H9 (cell line): Measurements from ENCODE around the gene COLEC12. TPM values are rescaled to one million over a fixed set of nuclear protein-coding genes. Genes with fewer than 3 reads are reported as not detected.

ENCODE experiments used
- DNase-seq: peaks from one replicate; pipeline ENCODE4 v3.0.0-alpha.2; 2017
- H2AFZ ChIP-seq: one replicate; pipeline ENCODE4 v1.6.1; 2013; ENCODE audit warnings: mild to moderate bottlenecking, low read length, control low read depth, moderate library complexity
- H2AK5ac ChIP-seq: 2 replicates; pipeline ENCODE4 v1.6.1; 2013; ENCODE audit warnings: low read length, control low read depth, mixed read lengths; ENCODE audit not compliant: insufficient read length
- H2BK120ac ChIP-seq: one replicate; pipeline ENCODE4 v1.6.1; 2013; ENCODE audit warnings: low read depth, mild to moderate bottlenecking, low read length, control low read depth, inconsistent platforms; ENCODE audit not compliant: poor library complexity, severe bottlenecking
- H2BK12ac ChIP-seq: 2 replicates; pipeline ENCODE4 v1.6.1; 2013; ENCODE audit warnings: low read length, control low read depth, mixed read lengths, low read depth; ENCODE audit not compliant: insufficient read length
- H2BK15ac ChIP-seq: 2 replicates; pipeline ENCODE4 v1.6.1; 2013; ENCODE audit warnings: low read depth, low read length, control low read depth
- H2BK20ac ChIP-seq: one replicate; pipeline ENCODE4 v1.6.1; 2013; ENCODE audit warnings: low read depth, mild to moderate bottlenecking, low read length, control low read depth, inconsistent platforms; ENCODE audit not compliant: poor library complexity, severe bottlenecking
- H2BK5ac ChIP-seq: 2 replicates; pipeline ENCODE4 v1.6.1; 2013; ENCODE audit warnings: low read length, control low read depth, mixed read lengths; ENCODE audit not compliant: insufficient read length
- H3K14ac ChIP-seq: 2 replicates; pipeline ENCODE4 v1.6.1; 2013; ENCODE audit warnings: low read length, control low read depth; ENCODE audit not compliant: insufficient read depth
- H3K18ac ChIP-seq: 2 replicates; pipeline ENCODE4 v1.6.1; 2013; ENCODE audit warnings: low read depth, mild to moderate bottlenecking, mixed read lengths, low read length, control low read depth; ENCODE audit not compliant: insufficient read length
- H3K23ac ChIP-seq: 2 replicates; pipeline ENCODE4 v1.6.1; 2013; ENCODE audit warnings: low read length, control low read depth, mixed read lengths, low read depth; ENCODE audit not compliant: insufficient read length
- H3K23me2 ChIP-seq: 2 replicates; pipeline ENCODE4 v1.6.1; 2013; ENCODE audit warnings: low read depth, mild to moderate bottlenecking, mixed read lengths, low read length, control low read depth; ENCODE audit not compliant: insufficient read length, poor library complexity, severe bottlenecking
- H3K27ac ChIP-seq: 2 replicates; pipeline ENCODE4 v1.5.1; 2013; ENCODE audit warnings: low read length, control low read depth, mixed read lengths, low read depth; ENCODE audit not compliant: insufficient read length
- H3K27me3 ChIP-seq: 2 replicates; pipeline ENCODE4 v1.6.1; 2013; ENCODE audit warnings: low read length, control low read depth, inconsistent platforms; ENCODE audit not compliant: insufficient read depth
- H3K4ac ChIP-seq: 2 replicates; pipeline ENCODE4 v1.6.1; 2013; ENCODE audit warnings: low read depth, mild to moderate bottlenecking, control low read depth, inconsistent platforms, low read length, moderate library complexity
- H3K4me1 ChIP-seq: 2 replicates; pipeline ENCODE4 v1.6.1; 2013; ENCODE audit warnings: low read length, control low read depth, inconsistent platforms; ENCODE audit not compliant: insufficient read depth
- H3K4me2 ChIP-seq: 2 replicates; pipeline ENCODE4 v1.6.1; 2013; ENCODE audit warnings: low read length, control low read depth, mixed read lengths; ENCODE audit not compliant: insufficient read length, insufficient read depth
- H3K56ac ChIP-seq: 2 replicates; pipeline ENCODE4 v1.6.1; 2013; ENCODE audit warnings: low read depth, mild to moderate bottlenecking, mixed read lengths, low read length, control low read depth; ENCODE audit not compliant: insufficient read length
- H3K79me1 ChIP-seq: 2 replicates; pipeline ENCODE4 v1.6.1; 2013; ENCODE audit warnings: low read depth, mild to moderate bottlenecking, moderate library complexity, low read length, control low read depth, inconsistent platforms; ENCODE audit not compliant: insufficient read depth, poor library complexity, severe bottlenecking
- H3K79me2 ChIP-seq: 2 replicates; pipeline ENCODE4 v1.6.1; 2013; ENCODE audit warnings: low read length, control low read depth, inconsistent platforms; ENCODE audit not compliant: insufficient read depth
- H3K9ac ChIP-seq: 2 replicates; pipeline ENCODE4 v1.6.1; 2013; ENCODE audit warnings: low read length, control low read depth, mixed read lengths; ENCODE audit not compliant: insufficient read length; ENCODE audit errors: extremely low read depth
- H3K9me3 ChIP-seq: one replicate; pipeline ENCODE4 v1.6.1; 2013; ENCODE audit warnings: low read depth, low read length, inconsistent platforms; ENCODE audit not compliant: control insufficient read depth
- H3T11ph ChIP-seq: one replicate; pipeline ENCODE4 v1.6.1; 2013; ENCODE audit warnings: mild to moderate bottlenecking, low read length, control low read depth, inconsistent platforms
- H4K20me1 ChIP-seq: one replicate; pipeline ENCODE4 v1.6.1; 2013; ENCODE audit not compliant: control insufficient read depth, insufficient read length, insufficient read depth
- H4K5ac ChIP-seq: 2 replicates; pipeline ENCODE4 v1.6.1; 2013; ENCODE audit warnings: low read depth, mild to moderate bottlenecking, mixed read lengths, low read length, control low read depth; ENCODE audit not compliant: insufficient read length
- H4K8ac ChIP-seq: replicated peaks from 2 replicates; pipeline ENCODE4 v1.6.1; 2013; ENCODE audit warnings: low read length, control low read depth, mixed read lengths, low read depth; ENCODE audit not compliant: insufficient read length
- H4K91ac ChIP-seq: 2 replicates; pipeline ENCODE4 v1.6.1; 2013; ENCODE audit warnings: low read depth, mild to moderate bottlenecking, moderate library complexity, mixed read lengths, low read length, control low read depth; ENCODE audit not compliant: insufficient read length
- H3K27ac Mint-ChIP-seq, 3 experiments: 2 replicates in 2 of 3; 3 replicates in 1 of 3; pipeline ENCODE4 v1.8.0; 2020 to 2021; ENCODE audit warnings: mixed read lengths in 3 of 3, mild to moderate bottlenecking in 1 of 3, moderate library complexity in 1 of 3
- H3K27me3 Mint-ChIP-seq: 2 replicates; pipeline ENCODE4 v1.8.0; 2021; ENCODE audit warnings: low read depth, mild to moderate bottlenecking, moderate library complexity, mixed read lengths
- H3K36me3 Mint-ChIP-seq, 3 experiments: 2 replicates in 2 of 3; 3 replicates in 1 of 3; pipeline ENCODE4 v1.8.0; 2020 to 2021; ENCODE audit warnings: low read depth in 3 of 3, mixed read lengths in 3 of 3; ENCODE audit not compliant: insufficient read depth in 1 of 3
- H3K4me1 Mint-ChIP-seq, 2 experiments: 2 replicates each; pipeline ENCODE4 v1.8.0; 2020; ENCODE audit warnings: mixed read lengths in 2 of 2
- H3K4me3 Mint-ChIP-seq, 2 experiments: 2 replicates in 1 of 2; 3 replicates in 1 of 2; pipeline ENCODE4 v1.8.0; 2020 to 2021; ENCODE audit warnings: mild to moderate bottlenecking in 2 of 2, mixed read lengths in 2 of 2, moderate library complexity in 1 of 2
- H3K9me3 Mint-ChIP-seq, 2 experiments: 2 replicates in 1 of 2; 3 replicates in 1 of 2; pipeline ENCODE4 v1.8.0; 2020; ENCODE audit warnings: mild to moderate bottlenecking in 2 of 2, mixed read lengths in 2 of 2, moderate library complexity in 1 of 2
- CTCF ChIP-seq: fragments of 200-600 bp; sonication (generic); conservative IDR thresholded peaks from 3 replicates; pipeline ENCODE4 v1.8.0; 2021; ENCODE audit warnings: antibody characterized with exemption, mild to moderate bottlenecking
- WGBS: extraction: QIAGEN DNeasy Blood & Tissue Kit; methylation state at CpG from one replicate; pipeline ENCODE4 v1.1.7; 2013; ENCODE audit warnings: missing lambda C conversion rate, low lambda C conversion rate, mixed read lengths; ENCODE audit not compliant: insufficient read length; ENCODE audit errors: extremely low coverage; 5-methylcytosine and 5-hydroxymethylcytosine counted together
- total RNA-seq: library from RNA; stranded (reverse); gene quantifications from 2 replicates; pipeline ENCODE4 v1.2.1, GENCODE V29; 2021

The COLEC12 gene
- total RNA-seq, 1 experiment from 2014 or later = 0.70 TPM

DNA sequence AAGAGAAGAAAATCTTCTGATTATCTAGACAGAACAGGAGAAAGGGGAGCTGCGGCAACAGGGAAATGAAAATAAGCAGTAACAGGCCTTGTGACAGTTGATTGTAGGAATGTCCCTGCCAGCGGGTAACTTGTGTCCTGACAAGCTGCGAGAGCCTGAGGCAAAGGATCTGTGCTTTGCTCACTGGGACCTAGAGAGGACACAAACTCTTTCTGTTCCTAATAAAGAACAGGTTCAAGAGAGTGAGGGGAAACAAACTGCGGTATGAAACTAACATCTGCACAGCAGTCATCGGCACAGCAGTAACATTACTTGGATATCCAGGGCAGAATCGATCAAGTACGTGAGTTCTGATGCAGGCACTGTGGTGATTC lies 128.9 kb downstream of the COLEC12 start:
- WGBS = no CpG with 5 or more reads among the region's 7 CpGs
- no peak overlapping the region for H3K4me2 ChIP-seq

More for the DNA sequence above, 128.9 kb downstream of the COLEC12 start:
- Histone ChIP-seq H3K9ac (no peak overlapping the region), H2AFZ (no peak overlapping the region), H3K4me1 (no peaks in the 10 kb centered on the region), H3K79me2 (no peaks in the 10 kb centered on the region), H2AK5ac (no peak overlapping the region), H3K23me2 (no peaks in the 10 kb centered on the region), H4K5ac (no peak overlapping the region), H3K27ac (no peak overlapping the region), H3K23ac (no peak overlapping the region), H3K14ac (no peak overlapping the region), H4K20me1 (no peaks in the 10 kb centered on the region), H3K27me3 (no peaks in the 10 kb centered on the region), H2BK15ac (no peak overlapping the region), H2BK12ac (no peak overlapping the region), H2BK120ac (no peak overlapping the region), H3K79me1 (no peaks in the 10 kb centered on the region), H3K4ac (no peak overlapping the region), H3K56ac (no peak overlapping the region), H2BK5ac (no peak overlapping the region), H4K91ac (no peak overlapping the region), H3T11ph (no peak overlapping the region), H3K18ac (no peak overlapping the region), H3K9me3 (no peaks in the 10 kb centered on the region), H2BK20ac (no peak overlapping the region), H4K8ac (no peak overlapping the region)
- no peak for TF ChIP-seq CTCF
- no peak overlapping the region for H3K27ac Mint-ChIP-seq
- H3K4me3 Mint-ChIP-seq = no peak overlapping the region
- no peaks in the 10 kb centered on the region for H3K27me3 Mint-ChIP-seq
- DNase-seq = no peak
- no peaks in the 10 kb centered on the region for H3K36me3 Mint-ChIP-seq
- peaks cover 8% of the 10 kb centered on the region in 2 experiments for H3K4me1 Mint-ChIP-seq
- no peaks in the 10 kb centered on the region for H3K9me3 Mint-ChIP-seq
